GM12865 (cell line): ENCODE results near the gene TUBA3E.
"Not testable (repeated sequence)": the region's sequence is repeated elsewhere in the genome, so short reads cannot be mapped to it uniquely, and the experiment has no call there.

ENCODE experiments used
- DNase-seq: peaks from one replicate; pipeline ENCODE4 v3.0.0; 2010; ENCODE audit warnings: low read depth
- H3K4me3 ChIP-seq: 2 replicates; pipeline ENCODE4 v1.5.1; 2011; ENCODE audit warnings: mild to moderate bottlenecking, low read depth, low read length, control low read depth
- TF ChIP-seq, protein P1 (sequence below): IDR thresholded peaks from 2 replicates; pipeline ENCODE4 v1.5.1; 2011; ENCODE audit warnings: low read length, control low read depth, low read depth, inconsistent platforms; ENCODE audit not compliant: insufficient read depth; ENCODE audit errors: missing control alignments

Gene TUBA3E

DNA sequence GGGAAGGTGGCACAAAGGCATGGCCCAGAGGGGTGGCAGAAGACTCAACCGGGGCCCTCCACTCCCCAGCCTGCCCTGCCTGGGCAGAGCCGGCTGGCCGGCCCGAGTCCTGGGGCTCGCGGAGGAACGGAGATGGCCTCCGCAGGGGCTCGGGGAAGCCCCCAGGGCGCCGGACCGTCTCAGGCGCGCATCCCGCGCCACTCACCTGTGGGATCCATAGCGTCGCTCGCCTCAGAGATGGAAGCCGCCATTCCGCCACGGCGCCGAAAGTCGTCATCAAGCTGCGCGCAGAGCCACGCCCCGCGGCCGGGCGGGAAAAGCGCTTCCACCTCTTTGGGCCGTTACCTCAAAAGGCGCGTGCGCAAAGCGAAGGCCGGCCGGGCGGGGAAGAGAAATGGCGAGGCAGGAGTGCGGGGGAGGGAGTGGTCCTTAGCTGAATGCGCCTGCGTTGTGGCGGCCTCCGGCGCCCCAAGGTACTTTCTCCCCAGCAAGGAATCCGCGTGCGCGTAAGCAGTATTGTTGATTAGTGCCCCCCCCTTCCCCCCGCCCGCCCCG lies 16.8 kb downstream of the TUBA3E start, which contains the start of gene SMPD4:
Gene SMPD4, minus strand, starts transcription at position 278 of the 555 bp plus-strand sequence. CDS start 5,010 bp downstream, outside the sequence.
- TF ChIP-seq, protein P1, sequence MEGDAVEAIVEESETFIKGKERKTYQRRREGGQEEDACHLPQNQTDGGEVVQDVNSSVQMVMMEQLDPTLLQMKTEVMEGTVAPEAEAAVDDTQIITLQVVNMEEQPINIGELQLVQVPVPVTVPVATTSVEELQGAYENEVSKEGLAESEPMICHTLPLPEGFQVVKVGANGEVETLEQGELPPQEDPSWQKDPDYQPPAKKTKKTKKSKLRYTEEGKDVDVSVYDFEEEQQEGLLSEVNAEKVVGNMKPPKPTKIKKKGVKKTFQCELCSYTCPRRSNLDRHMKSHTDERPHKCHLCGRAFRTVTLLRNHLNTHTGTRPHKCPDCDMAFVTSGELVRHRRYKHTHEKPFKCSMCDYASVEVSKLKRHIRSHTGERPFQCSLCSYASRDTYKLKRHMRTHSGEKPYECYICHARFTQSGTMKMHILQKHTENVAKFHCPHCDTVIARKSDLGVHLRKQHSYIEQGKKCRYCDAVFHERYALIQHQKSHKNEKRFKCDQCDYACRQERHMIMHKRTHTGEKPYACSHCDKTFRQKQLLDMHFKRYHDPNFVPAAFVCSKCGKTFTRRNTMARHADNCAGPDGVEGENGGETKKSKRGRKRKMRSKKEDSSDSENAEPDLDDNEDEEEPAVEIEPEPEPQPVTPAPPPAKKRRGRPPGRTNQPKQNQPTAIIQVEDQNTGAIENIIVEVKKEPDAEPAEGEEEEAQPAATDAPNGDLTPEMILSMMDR: peak; percentile 33
- peak within 1 kb of the TSS; percentile 79 for H3K4me3 ChIP-seq
- peak; percentile 96 for DNase-seq

DNA sequence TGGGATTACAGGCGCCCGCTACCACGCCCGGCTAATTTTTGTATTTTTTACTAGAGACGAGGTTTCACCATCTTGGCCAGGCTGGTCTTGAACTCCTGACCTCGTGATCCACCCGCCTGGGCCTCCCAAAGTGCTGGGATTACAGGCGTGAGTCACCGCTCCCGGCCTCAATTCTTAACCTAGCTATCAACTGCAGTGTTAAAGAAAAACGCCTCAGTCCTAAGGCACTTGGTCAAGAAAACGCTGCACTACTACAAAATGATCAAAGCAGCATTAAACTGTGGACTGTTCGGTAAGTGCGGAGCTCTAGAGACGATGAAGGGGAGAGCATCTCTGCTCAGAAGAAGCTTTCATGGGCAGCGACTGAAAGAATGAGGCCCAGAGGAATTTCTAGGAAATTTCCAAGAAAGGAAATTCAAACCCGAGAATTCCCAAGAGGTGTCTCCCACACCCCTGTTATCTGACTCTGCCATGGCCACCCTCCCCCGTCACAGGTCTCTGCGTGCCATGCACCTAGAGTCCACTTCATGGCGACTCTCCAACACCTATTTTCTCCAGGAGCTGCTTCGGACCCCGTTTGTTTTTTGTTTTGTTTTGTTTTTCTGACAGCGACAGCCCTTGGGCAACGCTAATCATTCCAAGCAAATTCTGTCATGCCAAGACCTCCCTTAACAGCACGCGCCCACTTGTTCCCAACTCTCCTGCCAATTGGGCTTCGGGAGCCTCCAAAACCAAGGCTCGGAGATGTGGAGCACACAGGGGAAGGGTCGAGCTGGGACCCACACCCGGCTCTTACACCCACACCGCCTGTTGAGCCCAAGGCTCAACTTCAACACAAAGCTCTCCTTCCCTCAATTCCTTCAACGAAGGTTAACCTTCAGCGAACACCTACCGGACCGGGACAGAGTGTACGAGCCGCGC lies 17.6 kb downstream of the TUBA3E start:
- peak overlapping the region; percentile 79 for H3K4me3 ChIP-seq
- not testable (repeated sequence) for DNase-seq

DNA sequence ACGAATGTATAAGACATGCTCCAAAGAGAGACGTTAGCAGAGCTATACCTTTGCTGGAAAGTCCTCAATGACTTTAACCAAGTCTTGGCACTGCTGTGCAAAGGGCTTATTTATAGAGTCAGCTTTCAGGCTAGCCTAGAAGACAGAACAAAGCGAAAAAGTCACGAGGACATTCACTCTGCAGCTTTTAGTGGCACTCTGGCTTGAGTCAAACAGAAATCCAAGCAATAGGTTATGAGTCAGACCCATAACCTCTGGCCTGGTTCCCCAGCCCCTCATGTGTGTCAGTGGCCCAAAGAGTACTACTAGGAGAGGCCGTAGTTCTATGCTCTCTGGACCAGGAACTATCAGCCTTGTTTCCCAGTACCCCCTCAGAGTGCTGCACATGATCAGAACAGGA lies 23.4 kb downstream of the TUBA3E start:
- H3K4me3 ChIP-seq: not testable (repeated sequence)
- DNase-seq: peak; percentile 53

DNA sequence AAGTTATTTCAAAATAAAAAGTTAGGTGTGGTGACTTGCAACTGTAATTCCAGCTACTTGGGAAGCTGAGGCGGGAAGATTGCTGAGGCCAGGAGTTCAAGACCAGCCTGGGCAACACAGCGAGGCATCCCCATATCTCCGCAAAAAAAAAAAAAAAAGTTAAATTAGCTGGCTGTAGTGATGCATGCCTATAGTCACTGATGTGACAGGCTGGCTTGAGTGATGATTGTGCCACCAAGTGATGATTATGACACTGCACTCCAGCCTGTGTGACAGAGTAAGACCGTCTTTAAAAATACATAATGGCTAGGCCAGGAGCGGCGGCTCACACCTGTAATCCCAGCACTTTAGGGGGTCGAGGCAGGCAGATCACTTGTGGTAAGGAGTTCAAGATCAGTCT lies 28.3 kb downstream of the TUBA3E start:
- DNase-seq: no peak
- H3K4me3 ChIP-seq: no peak overlapping the region
- TF ChIP-seq, protein P1: no peak

- H3K4me3 ChIP-seq, DNase-seq: not testable (repeated sequence)
These were observed 29.1 kb downstream of the TUBA3E start for GRCh38 chr2:130169163-130169562.

- H3K4me3 ChIP-seq, DNase-seq: not testable (repeated sequence)
These were observed 31.6 kb downstream of the TUBA3E start for GRCh38 chr2:130166611-130167010.

GRCh38 chr2:130165293-130166016 lies 32.8 kb downstream of the TUBA3E start:
- H3K4me3 ChIP-seq: no peak overlapping the region
- TF ChIP-seq, protein P1: no peak
- DNase-seq: no peak

DNA sequence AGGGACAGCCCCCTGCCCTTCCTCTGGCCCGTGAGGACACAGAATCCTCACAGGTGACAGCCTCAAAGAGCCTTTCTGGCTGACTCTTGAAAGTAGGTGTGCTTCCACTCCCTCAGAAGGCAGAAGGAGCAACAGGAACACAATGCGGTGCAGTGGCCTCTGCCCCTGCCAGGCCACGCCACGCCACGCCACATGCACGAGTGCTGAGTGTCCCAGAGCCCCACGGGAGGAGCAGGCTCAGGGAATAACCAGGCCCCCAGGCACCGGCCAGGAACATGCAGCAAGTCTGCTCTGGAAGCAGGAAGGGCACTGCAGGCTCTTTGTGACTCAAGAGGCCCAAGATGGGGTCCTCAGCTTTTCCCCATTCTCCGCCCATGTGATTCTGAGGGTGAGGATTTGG lies 35.3 kb downstream of the TUBA3E start:
- TF ChIP-seq, protein P1: no peak
- H3K4me3 ChIP-seq: no peak overlapping the region
- no peak for DNase-seq

DNA sequence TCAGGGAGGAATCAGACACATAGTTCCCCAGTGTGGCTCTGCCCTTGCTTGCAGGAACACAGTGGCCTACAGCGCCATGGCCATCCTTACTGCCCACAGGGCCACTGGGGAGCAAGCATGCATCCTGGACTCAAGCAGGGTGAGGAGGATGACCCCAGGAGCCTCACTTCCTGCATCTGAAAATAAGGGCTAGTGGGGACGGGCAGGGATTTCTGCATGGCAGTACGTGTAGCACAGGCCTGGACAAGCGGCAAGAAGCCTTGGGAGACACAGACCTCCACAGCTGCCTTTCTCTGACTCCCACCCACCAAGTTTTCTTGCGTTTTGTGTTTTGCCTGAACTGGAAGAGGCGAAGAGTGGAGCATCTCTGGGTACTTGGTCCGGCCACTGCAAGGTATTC lies 35.8 kb downstream of the TUBA3E start:
- DNase-seq, H3K4me3 ChIP-seq: not testable (repeated sequence)

DNA sequence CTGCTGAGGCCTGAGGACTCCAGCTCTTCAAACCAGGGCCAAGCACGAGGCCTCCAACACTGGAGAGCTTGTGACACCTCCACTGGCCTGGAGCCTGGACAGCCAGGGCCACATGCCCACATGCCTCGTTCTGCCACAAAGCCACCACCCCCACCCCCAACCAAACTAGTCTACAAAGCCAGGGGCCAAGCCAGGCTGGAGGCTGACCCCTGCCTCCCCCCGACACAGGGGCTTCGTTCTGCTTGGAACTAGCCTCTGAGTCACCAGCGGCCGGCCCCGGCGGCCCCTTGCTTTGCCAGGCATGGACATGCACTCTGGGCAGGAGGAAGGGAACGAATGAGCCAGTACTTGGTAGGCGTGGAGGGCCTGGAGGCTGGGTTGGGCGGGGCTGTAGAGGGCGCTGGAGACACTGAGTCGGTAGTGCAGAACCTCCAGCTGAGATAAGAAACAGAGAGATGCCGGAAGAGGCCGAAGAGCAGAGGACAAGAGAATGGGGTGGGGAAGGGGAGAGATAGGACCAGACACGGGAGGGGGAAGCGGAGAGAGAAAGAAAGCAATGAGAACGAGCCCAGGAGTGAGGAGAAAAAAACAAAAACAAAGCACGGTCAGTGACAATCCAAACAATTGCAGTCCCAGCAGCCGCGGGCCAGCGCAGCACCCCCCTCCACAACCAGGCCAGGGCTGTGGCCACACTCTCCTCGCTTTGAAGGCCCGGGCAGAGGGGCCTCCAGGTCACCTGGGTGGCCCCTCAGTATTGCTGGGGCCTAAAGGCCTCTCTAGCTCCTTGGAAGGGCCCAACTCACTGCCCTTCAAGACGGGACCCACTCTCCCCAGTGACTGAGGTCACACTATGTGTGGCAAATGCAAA lies 37.2 kb downstream of the TUBA3E start:
- H3K4me3 ChIP-seq, DNase-seq: not testable (repeated sequence)
